Mammary epithelial cell (primary cell): ENCODE results near the gene PACRGL.

Source experiments
- CTCF ChIP-seq, 2 donors: IDR thresholded peaks in 1 of 2; conservative IDR thresholded peaks in 1 of 2; 2 replicates each; pipeline ENCODE4 v1.5.1; 2011 to 2012; ENCODE audit warnings: inconsistent platforms in 2 of 2, low read length in 2 of 2, mild to moderate bottlenecking in 2 of 2, control low read depth in 1 of 2, low read depth in 1 of 2; ENCODE audit not compliant: insufficient read depth in 1 of 2; ENCODE audit errors: extremely low read depth in 1 of 2
- EZH2 ChIP-seq: IDR thresholded peaks from 2 replicates; pipeline ENCODE4 v1.6.1; 2012; ENCODE audit warnings: low read length, inconsistent platforms, borderline replicate concordance

DNA sequence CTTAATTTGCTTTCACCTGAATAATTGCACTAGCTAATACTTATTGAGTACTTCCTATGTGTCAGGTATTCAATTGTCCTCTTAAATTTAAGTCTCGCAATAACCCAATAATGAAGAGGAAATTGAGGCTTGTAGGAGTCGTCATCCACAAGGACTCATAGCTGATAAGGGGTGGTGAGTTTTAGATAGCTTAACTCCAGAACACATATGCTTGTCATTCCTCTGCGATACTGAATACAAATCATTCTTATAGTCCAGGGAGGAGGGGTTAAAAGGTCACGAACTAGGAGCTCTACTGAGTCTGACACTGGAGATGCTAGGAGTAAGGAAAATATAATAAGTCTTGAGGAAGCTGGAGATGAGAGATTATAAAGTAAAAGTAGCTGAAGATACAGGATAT is 1.4 kb upstream of the PACRGL start:
- TF ChIP-seq CTCF (conservative IDR thresholded peaks at IDR 0.05 in 1 of 2, IDR thresholded peaks at IDR 0.05 in 1 of 2; ENCODE audit: extremely low read depth in 1 of 2, insufficient read depth in 1 of 2, low read depth in 1 of 2, low read length in 2 of 2) (no peak), EZH2 (no peak)
